Measurements from ENCODE around the gene VPS72. TPM values are rescaled to one million over a fixed set of nuclear protein-coding genes. Genes with fewer than 3 reads are reported as not detected.

The VPS72 gene
- total RNA-seq, 1 donor from 2014 or later: 14.4 TPM

GRCh38 chr1:151145304-151146071 is 44.5 kb downstream of the VPS72 start:
- DNase-seq (ENCODE audit: low spot score) (no peak), ATAC-seq (no peak)

GRCh38 chr1:151144474-151145303 is 45.3 kb downstream of the VPS72 start:
- ATAC-seq (no peak), DNase-seq (ENCODE audit: low spot score) (no peak)

GRCh38 chr1:151143986-151144385 is 46.0 kb downstream of the VPS72 start:
- DNase-seq (ENCODE audit: low spot score) (no peak), ATAC-seq (no peak)

DNA sequence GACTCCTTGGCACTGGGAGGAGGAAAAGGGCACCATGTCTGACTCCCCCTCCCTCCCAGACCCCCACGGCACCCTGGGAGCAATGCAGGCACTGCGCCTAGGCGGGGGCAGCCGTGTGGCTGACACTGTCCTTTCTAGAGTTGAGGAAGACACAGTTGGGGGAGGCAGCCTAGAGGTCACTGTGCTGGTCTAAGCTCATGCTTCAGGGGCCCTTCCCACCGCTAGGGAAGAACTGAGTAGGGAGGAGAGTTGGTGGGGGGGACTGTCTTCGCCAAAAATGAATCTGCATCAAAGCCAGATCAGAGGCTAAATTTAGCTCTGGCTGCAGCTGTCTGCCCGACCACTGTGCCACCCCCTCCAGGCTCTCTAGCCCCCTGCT is 47.0 kb downstream of the VPS72 start:
- no peak for ATAC-seq

DNA sequence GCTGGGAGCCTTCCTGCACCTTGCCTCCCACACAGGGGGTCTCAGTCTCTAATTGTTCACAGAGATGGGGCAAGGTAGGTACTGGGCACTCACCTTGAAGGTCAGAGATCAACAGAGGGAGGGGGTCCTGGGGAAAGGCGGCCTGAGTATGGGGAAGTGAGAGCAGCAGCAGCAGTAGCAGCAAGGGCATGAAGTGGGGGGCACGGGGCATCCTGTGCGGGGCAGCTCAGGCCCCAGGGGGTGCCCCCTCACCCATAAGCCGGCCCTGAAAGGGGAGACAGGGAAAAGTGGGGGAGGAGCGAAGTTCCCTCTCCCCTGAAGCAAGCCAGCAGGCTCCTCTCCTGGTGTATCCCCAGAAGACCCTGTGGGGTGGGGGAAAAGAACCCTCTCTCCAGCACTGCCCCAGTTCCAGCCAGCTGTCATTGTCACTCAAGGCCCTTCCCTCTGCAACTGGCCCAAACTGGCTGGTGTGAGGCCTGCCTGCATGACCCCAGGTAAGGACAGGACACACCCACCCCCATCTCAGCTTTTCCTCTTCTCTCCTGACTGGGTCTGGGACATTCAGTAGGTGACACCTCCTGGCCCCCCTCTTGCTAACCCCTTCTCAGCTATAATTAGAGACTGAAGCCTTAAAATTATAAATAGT is 47.5 kb downstream of the VPS72 start:
- DNase-seq (ENCODE audit: low spot score): no peak
- ATAC-seq: no peak

More for the DNA sequence above, 47.0 kb downstream of the VPS72 start:
- DNase-seq (ENCODE audit: low spot score): no peak

DNA sequence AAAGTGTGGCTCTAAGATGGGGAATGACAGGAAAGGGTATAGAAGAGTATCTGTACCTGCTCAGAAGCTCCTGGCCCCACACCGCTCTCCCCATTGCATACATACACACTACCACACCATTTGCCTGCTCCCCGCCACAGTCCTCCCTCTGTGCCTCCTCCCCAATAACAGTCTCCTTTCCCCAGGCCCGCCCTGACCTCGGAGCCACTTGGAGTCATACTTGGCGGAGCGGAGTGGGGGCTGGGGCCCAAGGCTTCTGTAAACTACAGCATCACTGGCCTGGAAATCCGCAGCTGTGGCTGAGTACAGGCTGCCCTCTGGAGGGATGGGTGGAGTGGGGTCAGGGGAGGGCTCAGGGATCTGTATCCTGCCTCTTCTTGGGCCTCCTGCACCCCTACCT is 52.2 kb downstream of the VPS72 start:
- DNase-seq (ENCODE audit: low spot score): no peak
- no peak for ATAC-seq

DNA sequence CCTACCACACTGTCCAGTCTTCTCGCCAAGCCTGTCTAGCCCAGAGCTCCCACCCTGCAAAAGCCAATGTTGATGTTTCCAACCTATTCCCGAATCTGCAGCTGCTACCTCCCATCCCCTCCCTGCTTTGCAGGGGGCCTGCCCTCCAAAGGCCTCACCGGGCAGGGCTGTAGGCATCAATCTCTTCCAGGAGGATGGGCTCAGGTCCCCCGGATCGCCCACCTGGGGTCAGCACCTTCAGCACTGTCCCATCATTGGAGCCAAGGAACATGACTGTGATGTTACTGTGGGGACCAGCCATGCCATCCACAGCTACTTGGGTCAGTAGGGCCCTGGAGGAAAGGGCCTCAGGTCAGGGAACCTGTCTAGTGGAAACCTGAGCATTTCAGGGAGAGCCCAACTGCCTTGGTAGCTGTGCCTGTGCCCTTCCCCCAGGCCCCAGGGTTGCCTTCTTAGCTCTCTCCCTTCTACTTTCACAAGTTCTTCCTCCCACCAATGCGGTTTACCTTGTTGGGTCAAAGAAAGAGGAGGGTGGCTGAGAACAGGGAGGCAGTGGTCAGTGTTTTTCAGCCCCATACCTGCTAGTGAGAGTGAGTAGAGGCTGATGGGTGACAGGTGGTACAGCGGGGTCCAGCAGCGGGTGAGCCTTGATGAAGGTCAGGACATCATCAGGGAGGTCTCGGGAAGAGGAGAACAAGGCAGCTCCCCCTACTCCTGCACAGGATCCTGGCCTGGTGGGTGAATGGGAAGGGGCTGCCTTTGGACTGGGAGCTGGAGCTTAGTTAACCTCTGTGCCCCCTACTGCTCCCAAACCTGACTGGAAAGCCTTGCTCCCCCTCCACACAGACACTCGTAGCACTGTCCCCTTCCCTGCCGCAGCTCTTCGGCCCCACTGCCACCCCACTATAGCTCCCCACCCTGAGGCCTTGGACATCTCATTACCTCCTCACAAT is 54.3 kb downstream of the VPS72 start:
- no peak for ATAC-seq
- DNase-seq (ENCODE audit: low spot score): no peak

GRCh38 chr1:151134991-151135390 is 55.0 kb downstream of the VPS72 start:
- ATAC-seq: no peak
- no peak for DNase-seq (ENCODE audit: low spot score)

GRCh38 chr1:151134396-151134795 is 55.6 kb downstream of the VPS72 start:
- ATAC-seq (peak; percentile 79), DNase-seq (ENCODE audit: low spot score) (no peak)

GRCh38 chr1:151133018-151133806 is 56.8 kb downstream of the VPS72 start:
- ATAC-seq: no peak
- DNase-seq (ENCODE audit: low spot score): no peak

- ATAC-seq: no peak
- DNase-seq (ENCODE audit: low spot score): no peak
These were observed 57.5 kb downstream of the VPS72 start for GRCh38 chr1:151132335-151133017.

DNA sequence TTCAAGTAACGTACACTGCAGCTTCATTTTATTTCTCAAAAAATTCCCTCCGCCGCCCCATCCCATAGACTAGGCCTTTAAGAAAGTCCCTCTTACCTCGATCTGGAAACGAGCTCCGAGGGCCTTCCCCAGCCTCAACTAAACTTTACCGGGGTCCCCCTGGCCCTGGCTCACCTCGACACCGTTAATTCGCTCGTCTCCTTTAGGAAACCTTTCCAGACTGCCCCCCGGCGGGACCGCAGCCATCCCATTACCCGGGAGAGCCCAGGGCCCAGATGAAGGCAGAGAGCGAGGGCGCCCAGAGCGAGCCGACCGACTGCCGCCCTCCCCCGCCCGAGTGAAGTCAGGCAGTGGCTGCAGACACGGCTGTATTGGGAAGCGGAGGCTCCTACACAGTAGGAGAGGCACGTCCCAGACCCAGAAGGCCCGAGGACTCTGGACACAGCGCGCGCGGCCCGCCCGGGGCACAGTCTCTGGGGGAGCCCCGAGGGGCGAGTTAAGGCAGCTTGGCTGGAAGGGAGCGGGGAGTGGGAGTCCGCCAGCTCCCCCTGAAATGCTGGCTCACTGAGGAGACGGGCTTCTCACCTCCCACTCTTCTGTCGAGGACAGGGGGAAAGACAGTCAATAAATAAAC is 58.2 kb downstream of the VPS72 start:
- ATAC-seq (peak; percentile 7), DNase-seq (ENCODE audit: low spot score) (no peak)

- peak; percentile 76 for DNase-seq (ENCODE audit: low spot score)
- peak; percentile 78 for ATAC-seq
These were observed 58.9 kb downstream of the VPS72 start for GRCh38 chr1:151130987-151131586.

- ATAC-seq (no peak), DNase-seq (ENCODE audit: low spot score) (no peak)
These were observed 61.2 kb downstream of the VPS72 start for GRCh38 chr1:151128800-151129199.
